GM21447 (cell line): Measurements from ENCODE around the gene NEK1.
"Not testable (repeated sequence)": the region's sequence is repeated elsewhere in the genome, so short reads cannot be mapped to it uniquely, and the experiment has no call there.

ENCODE experiments used
- ATAC-seq: cut with Tn5 transposase; IDR thresholded peaks from one replicate; pipeline ENCODE4 v1.9.1; 2021; ENCODE audit not compliant: unreplicated experiment

The NEK1 gene

GRCh38 chr4:169604131-169604900 lies 8.1 kb downstream of the NEK1 start:
- no peak for ATAC-seq

- ATAC-seq = no peak
Observed at GRCh38 chr4:169603312-169603711, 9.1 kb downstream of the NEK1 start.

GRCh38 chr4:169601016-169601771 lies 11.2 kb downstream of the NEK1 start:
- no peak for ATAC-seq

- ATAC-seq = no peak
Observed at GRCh38 chr4:169594560-169595195, 17.7 kb downstream of the NEK1 start.

- ATAC-seq = no peak
Observed at GRCh38 chr4:169593050-169593560, 19.3 kb downstream of the NEK1 start.

GRCh38 chr4:169583563-169583962 lies 28.8 kb downstream of the NEK1 start:
- no peak for ATAC-seq

- peak; percentile 5 for ATAC-seq
Observed at GRCh38 chr4:169582706-169583105, 29.7 kb downstream of the NEK1 start.

GRCh38 chr4:169582203-169582602 lies 30.2 kb downstream of the NEK1 start:
- peak; percentile 92 for ATAC-seq

- peak; percentile 83 for ATAC-seq
Observed at GRCh38 chr4:169573889-169574288, 38.5 kb downstream of the NEK1 start.

GRCh38 chr4:169571435-169571834 lies 40.9 kb downstream of the NEK1 start:
- no peak for ATAC-seq

GRCh38 chr4:169571012-169571411 lies 41.4 kb downstream of the NEK1 start:
- ATAC-seq = not testable (repeated sequence)

- ATAC-seq = not testable (repeated sequence)
Observed at GRCh38 chr4:169570266-169570665, 42.1 kb downstream of the NEK1 start.

GRCh38 chr4:169569188-169569587 lies 43.2 kb downstream of the NEK1 start:
- ATAC-seq = not testable (repeated sequence)

- no peak for ATAC-seq
Observed at GRCh38 chr4:169567916-169568315, 44.5 kb downstream of the NEK1 start.

GRCh38 chr4:169566021-169566818 lies 46.2 kb downstream of the NEK1 start:
- peak; percentile 91 for ATAC-seq

GRCh38 chr4:169565606-169566005 lies 46.8 kb downstream of the NEK1 start:
- no peak for ATAC-seq

GRCh38 chr4:169557061-169557636 lies 55.2 kb downstream of the NEK1 start:
- ATAC-seq = no peak

GRCh38 chr4:169546548-169546947 lies 65.8 kb downstream of the NEK1 start:
- not testable (repeated sequence) for ATAC-seq

GRCh38 chr4:169540774-169541173 lies 71.6 kb downstream of the NEK1 start:
- no peak for ATAC-seq

GRCh38 chr4:169530048-169530447 lies 82.3 kb downstream of the NEK1 start:
- no peak for ATAC-seq
